SU-DHL-6 (cell line): ENCODE measurements around the gene DGLUCY.

Experiments used
- H2AFZ ChIP-seq: fragments of 200-600 bp; sonication (generic); 2 replicates; pipeline ENCODE4 v1.6.1; 2014; ENCODE audit warnings: low read depth, mild to moderate bottlenecking, moderate library complexity, mixed read lengths, antibody characterized with exemption, low read length; ENCODE audit not compliant: severe bottlenecking
- H3F3A ChIP-seq: fragments of 200-600 bp; shearing (Covaris generic); 2 replicates; pipeline ENCODE4 v1.6.0; 2016; ENCODE audit warnings: antibody characterized with exemption, mild to moderate bottlenecking; ENCODE audit not compliant: insufficient read depth
- H3K27ac ChIP-seq: fragments of 200-600 bp; sonication (generic); 2 replicates; pipeline ENCODE4 v1.5.1; 2016; ENCODE audit warnings: low read depth, mild to moderate bottlenecking, low read length, moderate library complexity, mixed read lengths
- H3K27me3 ChIP-seq: fragments of 200-600 bp; sonication (generic), shearing (Covaris generic); 2 replicates; pipeline ENCODE4 v1.6.0; 2014; ENCODE audit warnings: mild to moderate bottlenecking, low read length
- H3K36me3 ChIP-seq: fragments of 200-600 bp; sonication (generic); 2 replicates; pipeline ENCODE4 v1.6.1; 2014; ENCODE audit warnings: mild to moderate bottlenecking, low read length, mixed read lengths
- H3K4me2 ChIP-seq: fragments of 300-600, 200-600 bp; shearing (Covaris generic), sonication (generic); 2 replicates; pipeline ENCODE4 v1.6.0; 2014; ENCODE audit warnings: low read length, low read depth, mild to moderate bottlenecking; ENCODE audit not compliant: poor library complexity, severe bottlenecking
- H3K4me3 ChIP-seq: fragments of 200-600 bp; sonication (generic); 2 replicates; pipeline ENCODE4 v1.5.1; 2014; ENCODE audit warnings: antibody characterized with exemption, low read length, mild to moderate bottlenecking, mixed read lengths; ENCODE audit not compliant: insufficient read depth, poor library complexity, severe bottlenecking
- H3K79me2 ChIP-seq: fragments of 200-600 bp; sonication (generic); 2 replicates; pipeline ENCODE4 v1.6.1; 2014; ENCODE audit warnings: mild to moderate bottlenecking, low read length, moderate library complexity; ENCODE audit not compliant: insufficient read depth
- H3K9ac ChIP-seq: fragments of 200-600 bp; sonication (generic); 2 replicates; pipeline ENCODE4 v1.7.0; 2014; ENCODE audit warnings: mild to moderate bottlenecking, low read length
- H3K9me2 ChIP-seq: fragments of 200-600 bp; sonication (generic); replicated peaks from 2 replicates; pipeline ENCODE4 v1.6.1; 2014; ENCODE audit warnings: low read length; ENCODE audit not compliant: insufficient read depth
- H3K9me3 ChIP-seq: fragments of 200-600 bp; sonication (generic); 2 replicates; pipeline ENCODE4 v1.6.1; 2014; ENCODE audit warnings: low read length, mixed read lengths; ENCODE audit not compliant: insufficient read depth
- H4K20me1 ChIP-seq: fragments of 200-600 bp; sonication (generic); 2 replicates; pipeline ENCODE4 v1.6.1; 2014; ENCODE audit warnings: low read depth, mild to moderate bottlenecking, antibody characterized with exemption, low read length, moderate library complexity, mixed read lengths
- EZH2phosphoT487 ChIP-seq: fragments of 200-600 bp; sonication (generic), shearing (Covaris generic); conservative IDR thresholded peaks from 2 replicates; pipeline ENCODE4 v1.6.1; 2018; ENCODE audit warnings: mild to moderate bottlenecking, antibody characterized with exemption, low read length, moderate library complexity, mixed read lengths
- TF ChIP-seq, protein P1 (sequence below): fragments of 200-600 bp; sonication (generic); IDR thresholded peaks from one replicate; pipeline ENCODE4 v1.5.1; 2017; ENCODE audit warnings: antibody characterized with exemption, mild to moderate bottlenecking, low read length, moderate library complexity; ENCODE audit not compliant: insufficient read depth, poor library complexity, severe bottlenecking

The DGLUCY gene

DNA sequence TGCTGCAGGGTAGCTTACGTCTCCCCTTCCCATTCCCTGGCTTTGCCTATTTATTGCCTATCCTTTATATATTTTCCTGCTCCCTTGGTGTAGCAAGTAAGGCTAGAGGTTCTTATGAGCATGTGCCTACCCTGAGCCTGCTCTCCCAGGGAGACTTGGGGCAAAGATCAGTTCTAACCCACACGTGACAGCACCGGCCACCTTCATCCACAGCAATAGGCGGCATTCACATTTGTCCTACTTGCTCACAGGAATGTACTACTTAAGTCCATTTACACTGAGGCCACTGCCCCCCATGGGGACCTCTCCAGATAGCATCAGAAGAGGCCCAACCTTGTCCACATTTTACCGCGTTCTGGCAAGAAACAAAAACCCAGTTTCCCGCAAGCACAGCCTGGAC is 122.0 kb downstream of the DGLUCY start:
- no peaks in the 10 kb centered on the region for H3K27me3 ChIP-seq
- H4K20me1 ChIP-seq: no peaks in the 10 kb centered on the region
- no peaks in the 10 kb centered on the region for H3K9me3 ChIP-seq
- no peaks in the 10 kb centered on the region for H3K36me3 ChIP-seq
- no peak overlapping the region for H2AFZ ChIP-seq
- H3K9ac ChIP-seq: no peak overlapping the region
- no peaks in the 10 kb centered on the region for H3K79me2 ChIP-seq
- no peak overlapping the region for H3K4me2 ChIP-seq
- H3F3A ChIP-seq: no peaks in the 10 kb centered on the region
- H3K4me3 ChIP-seq: no peak overlapping the region
- no peak for TF ChIP-seq EZH2phosphoT487
- no peak overlapping the region for H3K27ac ChIP-seq
- H3K9me2 ChIP-seq: no peaks in the 10 kb centered on the region

DNA sequence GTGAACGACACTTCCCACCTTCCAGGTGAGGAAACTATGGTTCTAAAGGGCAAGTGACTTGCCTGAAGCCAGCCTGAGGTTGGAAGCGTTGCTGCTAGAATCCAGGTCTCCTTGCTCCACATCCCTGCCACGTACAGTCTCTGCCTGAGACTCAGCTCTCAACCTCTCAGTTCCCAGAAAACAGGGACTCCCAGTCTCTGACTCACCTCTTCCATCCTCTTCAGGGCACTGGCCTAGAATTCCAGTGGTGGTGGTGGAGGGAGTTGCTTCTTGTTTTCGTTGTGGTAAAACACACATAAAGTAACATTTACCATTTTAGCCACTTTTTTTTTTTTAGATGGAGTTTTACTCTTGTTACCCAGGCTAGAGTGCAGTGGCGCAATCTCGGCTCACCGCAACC is 123.3 kb downstream of the DGLUCY start:
- Histone ChIP-seq H3K27me3 (no peaks in the 10 kb centered on the region), H3K36me3 (no peaks in the 10 kb centered on the region), H3K9me3 (no peaks in the 10 kb centered on the region), H3K9me2 (no peaks in the 10 kb centered on the region), H2AFZ (no peak overlapping the region), H3K79me2 (no peaks in the 10 kb centered on the region), H3K4me3 (no peak overlapping the region), H3K9ac (no peak overlapping the region), H3K4me2 (no peak overlapping the region), H4K20me1 (no peaks in the 10 kb centered on the region), H3K27ac (no peak overlapping the region), H3F3A (0 out of 2 replicates have a peak, but pooled peaks cover 4% of the 10 kb centered on the region)
- TF ChIP-seq, protein P1, sequence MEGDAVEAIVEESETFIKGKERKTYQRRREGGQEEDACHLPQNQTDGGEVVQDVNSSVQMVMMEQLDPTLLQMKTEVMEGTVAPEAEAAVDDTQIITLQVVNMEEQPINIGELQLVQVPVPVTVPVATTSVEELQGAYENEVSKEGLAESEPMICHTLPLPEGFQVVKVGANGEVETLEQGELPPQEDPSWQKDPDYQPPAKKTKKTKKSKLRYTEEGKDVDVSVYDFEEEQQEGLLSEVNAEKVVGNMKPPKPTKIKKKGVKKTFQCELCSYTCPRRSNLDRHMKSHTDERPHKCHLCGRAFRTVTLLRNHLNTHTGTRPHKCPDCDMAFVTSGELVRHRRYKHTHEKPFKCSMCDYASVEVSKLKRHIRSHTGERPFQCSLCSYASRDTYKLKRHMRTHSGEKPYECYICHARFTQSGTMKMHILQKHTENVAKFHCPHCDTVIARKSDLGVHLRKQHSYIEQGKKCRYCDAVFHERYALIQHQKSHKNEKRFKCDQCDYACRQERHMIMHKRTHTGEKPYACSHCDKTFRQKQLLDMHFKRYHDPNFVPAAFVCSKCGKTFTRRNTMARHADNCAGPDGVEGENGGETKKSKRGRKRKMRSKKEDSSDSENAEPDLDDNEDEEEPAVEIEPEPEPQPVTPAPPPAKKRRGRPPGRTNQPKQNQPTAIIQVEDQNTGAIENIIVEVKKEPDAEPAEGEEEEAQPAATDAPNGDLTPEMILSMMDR: no peak
- TF ChIP-seq EZH2phosphoT487: no peak

DNA sequence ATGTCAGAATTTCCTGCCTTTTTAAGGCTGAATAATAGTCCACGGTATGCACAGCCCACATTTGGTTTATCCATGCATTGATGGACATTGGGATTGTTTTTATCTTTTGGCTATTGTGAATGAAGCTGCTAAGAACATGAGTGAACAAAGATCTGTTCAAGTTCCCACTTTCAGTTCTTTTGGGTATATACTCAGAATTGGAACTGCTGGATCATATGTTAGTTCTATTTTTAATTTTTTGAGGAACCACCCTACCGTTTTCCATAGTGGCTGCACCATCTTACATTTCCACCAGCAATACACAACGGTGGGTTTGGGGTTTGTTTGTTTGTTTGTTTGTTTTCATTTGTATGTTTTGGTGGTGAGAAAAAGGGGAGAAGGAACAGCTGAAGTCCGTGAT is 124.2 kb downstream of the DGLUCY start:
- Histone ChIP-seq H2AFZ (no peak overlapping the region), H3F3A (0 out of 2 replicates have a peak, but pooled peaks cover 4% of the 10 kb centered on the region), H3K36me3 (no peaks in the 10 kb centered on the region), H3K79me2 (no peaks in the 10 kb centered on the region), H3K9me2 (no peaks in the 10 kb centered on the region), H3K27ac (no peak overlapping the region), H4K20me1 (no peaks in the 10 kb centered on the region), H3K9me3 (no peaks in the 10 kb centered on the region), H3K9ac (no peak overlapping the region), H3K4me3 (no peak overlapping the region), H3K27me3 (no peaks in the 10 kb centered on the region), H3K4me2 (no peak overlapping the region)
- TF ChIP-seq EZH2phosphoT487: no peak
- TF ChIP-seq, protein P1: no peak

DNA sequence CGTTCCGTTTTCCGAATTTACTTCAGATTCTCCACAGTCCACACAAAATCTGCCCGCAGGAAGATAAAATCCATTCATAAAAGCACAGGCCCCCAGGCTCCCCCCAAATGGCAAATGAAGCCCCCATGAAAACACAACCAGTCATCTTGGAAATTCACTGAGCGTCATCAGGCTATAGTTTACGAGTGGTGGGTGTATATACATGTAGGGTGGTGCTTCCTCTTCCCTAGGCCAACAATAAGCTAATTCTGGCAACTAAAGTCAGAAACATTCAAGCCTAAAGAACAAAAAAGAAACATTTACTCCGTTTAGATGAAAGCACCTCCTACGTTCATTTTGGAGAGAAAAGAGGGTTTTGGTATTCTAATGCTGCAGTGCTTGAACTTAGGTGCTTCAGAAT is 124.8 kb downstream of the DGLUCY start:
- Histone ChIP-seq H3F3A (0 out of 2 replicates have a peak, but pooled peaks cover 4% of the 10 kb centered on the region), H3K9me2 (no peaks in the 10 kb centered on the region)
- TF ChIP-seq, protein P1: no peak
- no peak for TF ChIP-seq EZH2phosphoT487

More for the DNA sequence above, 124.8 kb downstream of the DGLUCY start:
- no peaks in the 10 kb centered on the region for H3K36me3 ChIP-seq
- no peaks in the 10 kb centered on the region for H3K79me2 ChIP-seq
- no peaks in the 10 kb centered on the region for H3K27me3 ChIP-seq
- H3K4me2 ChIP-seq: no peak overlapping the region
- no peak overlapping the region for H3K4me3 ChIP-seq
- no peaks in the 10 kb centered on the region for H4K20me1 ChIP-seq
- no peak overlapping the region for H2AFZ ChIP-seq
- H3K9me3 ChIP-seq: no peaks in the 10 kb centered on the region
- no peak overlapping the region for H3K9ac ChIP-seq
- no peak overlapping the region for H3K27ac ChIP-seq
